SJSA1 (cell line): ENCODE measurements around the gene STPG3. TPM values are rescaled to one million over a fixed set of nuclear protein-coding genes. Genes with fewer than 3 reads are reported as not detected.
"Not testable (repeated sequence)": the region's sequence is repeated elsewhere in the genome, so short reads cannot be mapped to it uniquely, and the experiment has no call there.

Source experiments
- DNase-seq, 2 experiments: peaks; one replicate each; pipeline ENCODE4 v3.0.0-alpha.2; 2015 to 2020; ENCODE audit warnings: low spot score in 2 of 2, low read depth in 1 of 2
- H3K27ac ChIP-seq: fragments of 250-450 bp; sonication (Bioruptor Pico); 2 replicates; pipeline ENCODE4 v1.5.1; 2020; ENCODE audit warnings: mild to moderate bottlenecking, moderate library complexity
- H3K27me3 ChIP-seq: fragments of 250-450 bp; sonication (Bioruptor Pico); replicated peaks from 2 replicates; pipeline ENCODE4 v1.5.1; 2020; ENCODE audit warnings: mild to moderate bottlenecking, moderate library complexity
- H3K36me3 ChIP-seq: fragments of 250-450 bp; sonication (Bioruptor Pico); 2 replicates; pipeline ENCODE4 v1.5.1; 2020; ENCODE audit warnings: mild to moderate bottlenecking
- H3K4me1 ChIP-seq: fragments of 250-450 bp; sonication (Bioruptor Pico); replicated peaks from 2 replicates; pipeline ENCODE4 v1.6.1; 2021; ENCODE audit warnings: mild to moderate bottlenecking
- H3K4me3 ChIP-seq: fragments of 250-450 bp; sonication (Bioruptor Pico); 2 replicates; pipeline ENCODE4 v1.5.1; 2020; ENCODE audit warnings: mild to moderate bottlenecking
- H3K9me3 ChIP-seq: fragments of 250-450 bp; sonication (Bioruptor Pico); replicated peaks from 2 replicates; pipeline ENCODE4 v1.5.1; 2020; ENCODE audit warnings: mild to moderate bottlenecking
- total RNA-seq: library from RNA; depleted of rRNA; stranded (reverse); fragments of >200 nt; shearing (Covaris generic); gene quantifications from 2 replicates; pipeline ENCODE4 v1.2.3, GENCODE V29; 2014

Gene STPG3
- total RNA-seq, 1 experiment from 2014 or later = not detected

- no peak for DNase-seq
- H3K9me3 ChIP-seq = no peaks in the 10 kb centered on the region
- H3K4me1 ChIP-seq = peaks cover 7% of the 10 kb centered on the region
- no peaks in the 10 kb centered on the region; the same call in 1 of the 2 replicates for H3K36me3 ChIP-seq
- H3K4me3 ChIP-seq = no peak overlapping the region
- no peak overlapping the region for H3K27ac ChIP-seq
- H3K27me3 ChIP-seq = peaks cover 39% of the 10 kb centered on the region
Measured at GRCh38 chr9:137234055-137234697, 16.9 kb upstream of the STPG3 start.

GRCh38 chr9:137234758-137235423 lies 16.2 kb upstream of the STPG3 start:
- no peaks in the 10 kb centered on the region for H3K9me3 ChIP-seq
- no peak overlapping the region for H3K27ac ChIP-seq
- H3K27me3 ChIP-seq = peaks cover 38% of the 10 kb centered on the region
- H3K4me3 ChIP-seq = no peak overlapping the region
- H3K4me1 ChIP-seq = peaks cover 7% of the 10 kb centered on the region
- H3K36me3 ChIP-seq = no peaks in the 10 kb centered on the region; the same call in 1 of the 2 replicates
- DNase-seq = no peak

- Histone ChIP-seq H3K4me3 (no peak overlapping the region), H3K4me1 (peaks cover 11% of the 10 kb centered on the region), H3K36me3 (no peaks in the 10 kb centered on the region; the same call in 1 of the 2 replicates), H3K27me3 (peaks cover 30% of the 10 kb centered on the region), H3K9me3 (no peaks in the 10 kb centered on the region), H3K27ac (no peak overlapping the region)
- no peak for DNase-seq
Measured at GRCh38 chr9:137235424-137236237, 15.5 kb upstream of the STPG3 start.

GRCh38 chr9:137236238-137236935 lies 14.7 kb upstream of the STPG3 start:
- Histone ChIP-seq H3K36me3 (peaks cover 2% of the 10 kb centered on the region), H3K4me3 (no peak overlapping the region), H3K27ac (no peak overlapping the region), H3K9me3 (no peaks in the 10 kb centered on the region), H3K27me3 (peaks cover 26% of the 10 kb centered on the region), H3K4me1 (peaks cover 11% of the 10 kb centered on the region)
- DNase-seq = peak; percentile 71 to 86

GRCh38 chr9:137236936-137237421 lies 14.1 kb upstream of the STPG3 start:
- Histone ChIP-seq H3K27me3 (peaks cover 21% of the 10 kb centered on the region), H3K4me3 (no peak overlapping the region), H3K4me1 (peaks cover 11% of the 10 kb centered on the region), H3K36me3 (peaks cover 7% of the 10 kb centered on the region), H3K9me3 (no peaks in the 10 kb centered on the region), H3K27ac (no peak overlapping the region)
- no peak for DNase-seq

- H3K36me3 ChIP-seq = peaks cover 18% of the 10 kb centered on the region
- peaks cover 11% of the 10 kb centered on the region for H3K27me3 ChIP-seq
- DNase-seq = no peak
- no peak overlapping the region for H3K27ac ChIP-seq
- H3K4me1 ChIP-seq = peaks cover 20% of the 10 kb centered on the region
- H3K9me3 ChIP-seq = no peaks in the 10 kb centered on the region
- H3K4me3 ChIP-seq = no peak overlapping the region
Measured at GRCh38 chr9:137237759-137238726, 13.0 kb upstream of the STPG3 start.

GRCh38 chr9:137239541-137240200 lies 11.4 kb upstream of the STPG3 start:
- Histone ChIP-seq H3K36me3 (peaks cover 31% of the 10 kb centered on the region), H3K4me3 (peak overlapping the region; percentile 63), H3K27ac (peak overlapping the region; percentile 83), H3K4me1 (peaks cover 29% of the 10 kb centered on the region)
- not testable (repeated sequence) for H3K27me3 ChIP-seq, H3K9me3 ChIP-seq, DNase-seq

- no peaks in the 10 kb centered on the region for H3K9me3 ChIP-seq
- no peaks in the 10 kb centered on the region for H3K27me3 ChIP-seq
- peaks cover 29% of the 10 kb centered on the region for H3K4me1 ChIP-seq
- peak overlapping the region; percentile 83 for H3K27ac ChIP-seq
- DNase-seq = peak in 1 of 2 experiments; percentile 69
- H3K36me3 ChIP-seq = peaks cover 31% of the 10 kb centered on the region
- H3K4me3 ChIP-seq = peak overlapping the region; percentile 63
Measured at GRCh38 chr9:137240318-137240840, 10.7 kb upstream of the STPG3 start.

GRCh38 chr9:137240841-137241489 lies 10.1 kb upstream of the STPG3 start, which contains the start of gene TUBB4B:
Gene TUBB4B, plus strand, starts transcription at chr9:137241287. Its CDS starts 74 bp downstream, at chr9:137241361.
- no peaks in the 10 kb centered on the region for H3K27me3 ChIP-seq
- peaks cover 31% of the 10 kb centered on the region for H3K36me3 ChIP-seq
- DNase-seq = peak; percentile 99
- H3K4me1 ChIP-seq = peaks cover 29% of the 10 kb centered on the region
- peak within 1 kb of the TSS; percentile 83 for H3K27ac ChIP-seq
- peak within 1 kb of the TSS; percentile 82 for H3K4me3 ChIP-seq
- H3K9me3 ChIP-seq = no peaks in the 10 kb centered on the region

- H3K36me3 ChIP-seq = peaks cover 31% of the 10 kb centered on the region
- no peak for DNase-seq
- peaks cover 25% of the 10 kb centered on the region for H3K4me1 ChIP-seq
- H3K9me3 ChIP-seq = no peaks in the 10 kb centered on the region
- no peaks in the 10 kb centered on the region for H3K27me3 ChIP-seq
- H3K27ac ChIP-seq = peak overlapping the region; percentile 70
- H3K4me3 ChIP-seq = peak overlapping the region; percentile 82
Measured at GRCh38 chr9:137241490-137242268, 9.4 kb upstream of the STPG3 start.
